DND-41 (cell line): Measurements from ENCODE around the gene TMEM263.

Experiments
- CTCF ChIP-seq: IDR thresholded peaks from 2 replicates; pipeline ENCODE4 v1.5.1; 2012; ENCODE audit warnings: borderline replicate concordance, low read length, moderate library complexity, mild to moderate bottlenecking; ENCODE audit not compliant: poor library complexity, severe bottlenecking; ENCODE audit errors: extremely low read depth
- EZH2 ChIP-seq: IDR thresholded peaks from 3 replicates; pipeline ENCODE4 v1.6.1; 2012; ENCODE audit warnings: borderline replicate concordance, low read depth, mild to moderate bottlenecking, moderate library complexity, low read length, inconsistent platforms; ENCODE audit not compliant: severe bottlenecking

DNA sequence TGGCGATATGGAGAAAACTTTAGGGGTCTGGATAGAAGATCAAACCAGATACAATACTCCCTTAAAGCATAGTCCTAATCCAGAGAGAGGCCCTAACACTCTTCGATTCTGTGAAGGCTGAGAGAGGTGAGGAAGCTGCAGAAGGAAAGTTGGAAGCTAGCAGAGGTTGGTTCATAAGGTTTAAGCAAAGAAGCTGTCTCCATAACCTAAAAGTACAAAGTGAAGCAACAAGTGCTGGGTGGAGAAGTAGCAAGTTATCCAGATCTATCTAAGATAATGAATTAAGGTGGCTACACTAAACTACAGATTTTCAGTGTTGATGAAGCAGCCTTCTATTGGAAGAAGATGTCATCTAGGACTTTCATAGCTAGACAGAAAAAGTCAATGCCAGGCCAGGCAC, 55.8 kb downstream of the TMEM263 start:
- TF ChIP-seq CTCF (no peak), EZH2 (no peak)
